Stimulated activated CD4-positive, alpha-beta T cell treated with anti-CD3 and anti-CD28 coated beads, Interleukin-12 subunit alpha, Interleukin-12 subunit beta, amount 100 ng/mL, for 4 hours (primary cell): ENCODE measurements around the gene ATP6V0A1.
A peak's percentile ranks its signal among the peaks of the same experiment; 100 is the strongest.
"Not testable (repeated sequence)": the region's sequence is repeated elsewhere in the genome, so short reads cannot be mapped to it uniquely, and the experiment has no call there.

Experiments
- DNase-seq: peaks from one replicate; pipeline ENCODE4 v3.0.0-alpha.2; 2020

Gene ATP6V0A1

GRCh38 chr17:42521036-42521435 lies 62.4 kb downstream of the ATP6V0A1 start:
- DNase-seq = no peak

- no peak for DNase-seq
These were observed 63.1 kb downstream of the ATP6V0A1 start for GRCh38 chr17:42521666-42522262.

GRCh38 chr17:42522263-42522790 lies 63.6 kb downstream of the ATP6V0A1 start:
- DNase-seq = no peak

GRCh38 chr17:42522798-42523278 lies 64.2 kb downstream of the ATP6V0A1 start:
- DNase-seq = no peak

GRCh38 chr17:42525221-42525620 lies 66.5 kb downstream of the ATP6V0A1 start:
- DNase-seq = no peak

- no peak for DNase-seq
These were observed 67.4 kb downstream of the ATP6V0A1 start for GRCh38 chr17:42526031-42526444.

GRCh38 chr17:42527932-42528331 lies 69.3 kb downstream of the ATP6V0A1 start:
- no peak for DNase-seq

- DNase-seq = no peak
These were observed 70.4 kb downstream of the ATP6V0A1 start for GRCh38 chr17:42529061-42529460.

GRCh38 chr17:42530952-42531454 lies 72.3 kb downstream of the ATP6V0A1 start:
- no peak for DNase-seq

- peak; percentile 52 for DNase-seq
These were observed 73.0 kb downstream of the ATP6V0A1 start for GRCh38 chr17:42531455-42532354.

GRCh38 chr17:42535155-42536047 lies 76.7 kb downstream of the ATP6V0A1 start:
- no peak for DNase-seq

- peak; percentile 83 for DNase-seq
These were observed 77.3 kb downstream of the ATP6V0A1 start, which contains the start of gene NAGLU for GRCh38 chr17:42536048-42536371. TSS of gene NAGLU (plus strand) at chr17:42536241. CDS start at chr17:42536273, 32 bp downstream.

- DNase-seq = peak; percentile 73
These were observed 77.9 kb downstream of the ATP6V0A1 start for GRCh38 chr17:42536372-42537155.

- no peak for DNase-seq
These were observed 78.6 kb downstream of the ATP6V0A1 start for GRCh38 chr17:42537156-42537805.

GRCh38 chr17:42537826-42538451 lies 79.3 kb downstream of the ATP6V0A1 start:
- DNase-seq = no peak

GRCh38 chr17:42538482-42538881 lies 79.8 kb downstream of the ATP6V0A1 start:
- no peak for DNase-seq

GRCh38 chr17:42540558-42540957 lies 81.9 kb downstream of the ATP6V0A1 start:
- not testable (repeated sequence) for DNase-seq

GRCh38 chr17:42541041-42541833 lies 82.6 kb downstream of the ATP6V0A1 start:
- no peak for DNase-seq

GRCh38 chr17:42543190-42544079 lies 84.8 kb downstream of the ATP6V0A1 start:
- DNase-seq = no peak
